HG03558 (cell line): ENCODE data around the gene ATG2A.

Experiments
- ATAC-seq: cut with Tn5 transposase; IDR thresholded peaks from one replicate; pipeline ENCODE4 v1.9.1; 2021; ENCODE audit warnings: moderate number of reproducible peaks; ENCODE audit not compliant: unreplicated experiment; ENCODE audit errors: extremely low read depth

The ATG2A gene

GRCh38 chr11:64916775-64917662 is at the start of gene ATG2A:
ATG2A (minus strand) TSS chr11:64917209; CDS start chr11:64917135, 74 bp downstream.
- ATAC-seq, result peak; percentile 90

- ATAC-seq, result no peak
Measured at GRCh38 chr11:64963072-64963631, 46.1 kb upstream of the ATG2A start.

GRCh38 chr11:64960719-64961118 is 43.7 kb upstream of the ATG2A start:
- ATAC-seq, result no peak

- no peak for ATAC-seq
Measured at GRCh38 chr11:64959498-64959897, 42.5 kb upstream of the ATG2A start.

- ATAC-seq, result no peak
Measured at GRCh38 chr11:64954201-64954600, 37.2 kb upstream of the ATG2A start.

GRCh38 chr11:64951529-64951928 is 34.5 kb upstream of the ATG2A start:
- ATAC-seq, result no peak

GRCh38 chr11:64947208-64947814 is 30.3 kb upstream of the ATG2A start:
- no peak for ATAC-seq

- ATAC-seq, result no peak
Measured at GRCh38 chr11:64936539-64936938, 19.5 kb upstream of the ATG2A start.

GRCh38 chr11:64935359-64936081 is 18.5 kb upstream of the ATG2A start, which contains the start of gene GPHA2:
GPHA2 (minus strand) TSS chr11:64935893; CDS start chr11:64935460, 433 bp downstream.
- no peak for ATAC-seq

- no peak for ATAC-seq
Measured at GRCh38 chr11:64934682-64935358, 17.8 kb upstream of the ATG2A start.

GRCh38 chr11:64933935-64934681 is 17.1 kb upstream of the ATG2A start:
- ATAC-seq, result no peak

GRCh38 chr11:64933213-64933934 is 16.4 kb upstream of the ATG2A start:
- no peak for ATAC-seq

- ATAC-seq, result no peak
Measured at GRCh38 chr11:64932324-64932723, 15.3 kb upstream of the ATG2A start.

- ATAC-seq, result no peak
Measured at GRCh38 chr11:64931290-64931689, 14.3 kb upstream of the ATG2A start.

GRCh38 chr11:64930340-64930739 is 13.3 kb upstream of the ATG2A start:
- no peak for ATAC-seq

GRCh38 chr11:64929625-64930024 is 12.6 kb upstream of the ATG2A start:
- no peak for ATAC-seq

- no peak for ATAC-seq
Measured at GRCh38 chr11:64928957-64929356, 11.9 kb upstream of the ATG2A start.

- no peak for ATAC-seq
Measured at GRCh38 chr11:64926689-64927088, 9.7 kb upstream of the ATG2A start.
